Measurements from ENCODE around the gene IBA57. TPM values are rescaled to one million over a fixed set of nuclear protein-coding genes. Genes with fewer than 3 reads are reported as not detected.

The IBA57 gene
- total and polyA plus RNA-seq, 2 of the 8 experiments (the other 6 are each of a cell fraction or from before 2014, with no cell fraction given), result 2.6 to 5.9 TPM

DNA sequence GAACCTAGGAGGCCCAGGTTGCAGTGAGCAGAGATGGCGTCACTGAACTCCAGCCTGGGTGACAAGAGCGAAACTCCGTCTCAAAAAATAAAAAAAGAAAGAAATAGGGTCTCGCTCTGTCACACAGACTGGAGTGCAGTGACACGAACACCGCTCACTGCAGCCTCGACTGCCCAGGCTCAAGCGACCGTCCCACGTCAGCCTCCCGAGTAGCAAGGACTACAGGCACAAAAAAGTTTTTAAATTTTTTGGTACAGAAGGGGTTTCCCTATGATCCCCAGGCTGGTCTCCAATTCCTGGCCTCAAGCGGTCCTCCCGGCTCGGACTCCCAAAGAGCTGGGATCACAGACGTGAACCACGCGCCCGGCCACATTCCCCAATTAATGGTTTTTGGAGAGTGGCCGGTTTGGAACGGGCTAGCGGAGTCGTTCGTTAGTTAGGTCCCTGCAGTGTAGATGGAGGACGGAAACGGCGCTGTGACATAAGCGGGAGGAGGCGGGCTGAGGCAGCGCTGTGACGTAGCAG, 26.1 kb upstream of the IBA57 start:
- Histone ChIP-seq H3K36me3 (ENCODE audit: control insufficient read depth in 2 of 4, insufficient read depth in 4 of 4, low read length in 3 of 4) (no peaks in the 10 kb centered on the region), H2BK5ac (ENCODE audit: low read depth, low read length) (0 out of 2 replicates have a peak overlapping the region, but pooled peaks have one; percentile 60), H3K56ac (replicated peaks; ENCODE audit: insufficient read length, low read depth, low read length) (no peak overlapping the region), H3K4me3 (ENCODE audit: extremely low read depth in 1 of 4, insufficient read depth in 2 of 4, low read depth in 3 of 4, low read length in 4 of 4) (peak overlapping the region; percentile 53 to 85 (median 68)), H3K4me2 (ENCODE audit: insufficient read depth in 1 of 2, low read depth in 2 of 2, low read length in 2 of 2) (peak overlapping the region; percentile 65 to 67), H4K8ac (ENCODE audit: extremely low read depth, insufficient read depth, low read length) (peak overlapping the region; percentile 91; the same call in 1 of the 2 replicates), H2BK12ac (ENCODE audit: low read depth, low read length) (no peak overlapping the region), H2BK15ac (ENCODE audit: low read length) (no peak overlapping the region), H3K9ac (replicated peaks in 1 of 4; ENCODE audit: extremely low read depth in 1 of 4, low read depth in 3 of 4, low read length in 3 of 4) (peak overlapping the region in 2 of 4 experiments; percentile 9 to 26; a peak in 1 of 7 replicates), H3K27me3 (replicated peaks in 1 of 4; ENCODE audit: control insufficient read depth in 3 of 4, extremely low read depth in 1 of 4, insufficient read depth in 3 of 4, low read length in 3 of 4) (peaks cover 0 to 24% (median 4%) of the 10 kb centered on the region in 4 experiments; a peak in 4 of 7 replicates), H2BK120ac (replicated peaks; ENCODE audit: low read depth, low read length) (no peak overlapping the region), H2BK20ac (ENCODE audit: low read length) (no peak overlapping the region), H3K23me2 (ENCODE audit: low read depth, low read length) (peaks cover 5% of the 10 kb centered on the region; the same call in 1 of the 2 replicates), H3K79me1 (ENCODE audit: low read depth, low read length) (peaks cover 23% of the 10 kb centered on the region), H3K23ac (ENCODE audit: insufficient read length) (no peak overlapping the region), H3K9me3 (ENCODE audit: insufficient read depth in 2 of 2, low read depth in 1 of 2, low read length in 1 of 2) (no peaks in the 10 kb centered on the region), H2AK5ac (ENCODE audit: low read depth, low read length) (no peak overlapping the region), H3K18ac (ENCODE audit: extremely low read depth, low read length) (no peak overlapping the region; the same call in 1 of the 2 replicates), H3K27ac (ENCODE audit: low read depth, low read length) (no peak overlapping the region), H4K20me1 (replicated peaks in 1 of 2; ENCODE audit: control insufficient read depth in 1 of 2, insufficient read depth in 2 of 2, low read length in 2 of 2) (peaks cover 8 to 21% of the 10 kb centered on the region in 2 experiments), H4K91ac (replicated peaks; ENCODE audit: insufficient read length, low read length) (peak overlapping the region; percentile 55), H3K4me1 (replicated peaks in 1 of 4; ENCODE audit: control insufficient read depth in 3 of 4, insufficient read depth in 4 of 4, low read length in 3 of 4) (peaks cover 0 to 10% (median 6%) of the 10 kb centered on the region in 4 experiments; a peak in 5 of 7 replicates), H3K79me2 (ENCODE audit: control insufficient read depth in 1 of 2, insufficient read depth in 2 of 2, low read length in 2 of 2) (peaks cover 0 to 39% of the 10 kb centered on the region in 2 experiments; a peak in 3 of 4 replicates), H2AFZ (ENCODE audit: low read length) (peak overlapping the region; percentile 17; the same call in 1 of the 2 replicates), H4K5ac (ENCODE audit: insufficient read length, low read depth, low read length) (peak overlapping the region; percentile 95), H3K4ac (replicated peaks; ENCODE audit: insufficient read length, low read depth, low read length) (peak overlapping the region; percentile 53), H3K14ac (ENCODE audit: insufficient read length) (no peak overlapping the region)
- DNase-seq (ENCODE audit: low read depth in 1 of 2, low spot score in 2 of 2) (no peak), FAIRE-seq (peak; percentile 52)
- TF ChIP-seq KDM1A (IDR thresholded peaks at IDR 0.05; ENCODE audit: borderline replicate concordance, low read length), result peak; percentile 76
- TF ChIP-seq BRCA1 (IDR thresholded peaks at IDR 0.05; ENCODE audit: low read depth, low read length), result no peak
- TF ChIP-seq RAD21 (IDR thresholded peaks at IDR 0.05 in 1 of 2, conservative IDR thresholded peaks at IDR 0.05 in 1 of 2; ENCODE audit: low read depth in 2 of 2, low read length in 2 of 2), result peak in 1 of 2 experiments; percentile 8; a peak in 1 of 4 replicates
- TF ChIP-seq EGR1 (IDR thresholded peaks at IDR 0.05; ENCODE audit: borderline replicate concordance, low read depth, low read length), result no peak
- CTCF ChIA-PET (ENCODE audit: partially characterized antibody), result interaction anchor here (0.7 to 2.9 kb wide), 4 partner anchors 11 to 66 kb away, joined by 3 to 7 read pairs (median 4); partner anchors contain the start of gene IBA57
- 29% methylated on average over 30 of the region's 30 CpGs; no CpG with 5 or more reads in 1 of the 2 experiments for WGBS, 2 experiments (ENCODE audit: extremely low coverage in 1 of 2, insufficient coverage in 1 of 2, insufficient read length in 1 of 2, insufficient replicate concordance in 2 of 2, low coverage in 1 of 2, low lambda C conversion rate in 2 of 2, missing lambda C conversion rate in 1 of 2)
- POLR2A ChIA-PET (ENCODE audit: partially characterized antibody), result interaction anchor here (0.7 to 3.9 kb wide), 4 partner anchors 10 to 71 kb away, joined by 3 to 30 read pairs (median 12); partner anchors contain the start of genes GJC2 and IBA57
